ENCODE measurements around the gene MDFI. TPM values are rescaled to one million over a fixed set of nuclear protein-coding genes. Genes with fewer than 3 reads are reported as not detected.

Gene MDFI
- total RNA-seq, 2 experiments from 2014 or later = not detected

GRCh38 chr6:41652866-41653652 lies 14.8 kb downstream of the MDFI start:
- Mint-ChIP-seq H3K27ac (no peak overlapping the region), H3K9me3 (ENCODE audit: low read depth) (no peaks in the 10 kb centered on the region), H3K27me3 (peaks cover 13% of the 10 kb centered on the region), H3K36me3 (ENCODE audit: low read depth) (no peaks in the 10 kb centered on the region), H3K4me3 (no peak overlapping the region), H3K4me1 (no peaks in the 10 kb centered on the region)
- CTCF ChIA-PET = no interaction called here
- POLR2A ChIA-PET = no interaction called here
- DNase-seq (no peak), ATAC-seq (no peak)
- intact Hi-C loops (cut with DNase I, micrococcal nuclease) = no loop called here

GRCh38 chr6:41653691-41654090 lies 15.4 kb downstream of the MDFI start:
- ChIA-PET CTCF (no interaction called here), POLR2A (no interaction called here)
- Mint-ChIP-seq H3K27ac (no peak overlapping the region), H3K4me1 (no peaks in the 10 kb centered on the region), H3K9me3 (ENCODE audit: low read depth) (no peaks in the 10 kb centered on the region), H3K4me3 (no peak overlapping the region), H3K27me3 (peaks cover 17% of the 10 kb centered on the region), H3K36me3 (ENCODE audit: low read depth) (no peaks in the 10 kb centered on the region)
- intact Hi-C loops (cut with DNase I, micrococcal nuclease) = no loop called here
- DNase-seq (no peak), ATAC-seq (no peak)

DNA sequence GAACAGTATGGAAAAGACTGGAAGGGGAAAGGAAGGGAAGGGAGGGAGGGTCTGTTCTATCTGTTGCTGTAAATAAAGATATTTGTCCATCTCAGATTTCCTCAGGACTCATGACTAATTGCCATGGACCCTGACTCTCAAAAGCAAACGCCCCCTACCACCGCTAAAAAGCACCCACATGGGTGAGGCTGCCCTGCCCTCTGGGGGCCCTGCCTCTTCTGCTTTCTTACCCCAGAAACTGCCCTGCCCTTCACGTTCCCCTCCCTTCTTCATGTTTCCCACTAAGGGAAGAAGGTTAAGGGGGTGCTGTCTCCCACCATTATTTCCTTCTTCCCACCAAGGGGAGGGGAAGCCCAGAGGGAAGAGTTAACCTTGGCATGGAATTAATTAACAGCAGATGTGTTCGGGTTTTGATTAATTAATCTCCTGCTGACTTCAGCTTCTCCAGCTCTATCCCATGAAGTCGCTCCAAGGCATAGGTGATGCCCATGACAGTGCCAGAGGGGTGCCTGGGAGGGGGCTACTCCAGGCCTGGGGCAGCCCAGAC lies 16.0 kb downstream of the MDFI start:
- Mint-ChIP-seq H3K27ac (no peak overlapping the region), H3K9me3 (ENCODE audit: low read depth) (no peaks in the 10 kb centered on the region), H3K4me1 (no peaks in the 10 kb centered on the region), H3K4me3 (no peak overlapping the region), H3K36me3 (ENCODE audit: low read depth) (no peaks in the 10 kb centered on the region), H3K27me3 (peaks cover 17% of the 10 kb centered on the region)
- ChIA-PET POLR2A (no interaction called here), CTCF (no interaction called here)
- no peak for ATAC-seq
- intact Hi-C loops (cut with DNase I, micrococcal nuclease) = no loop called here
- no peak for DNase-seq

- H3K27me3 Mint-ChIP-seq = peaks cover 17% of the 10 kb centered on the region
- intact Hi-C loops (cut with DNase I, micrococcal nuclease) = no loop called here
- ATAC-seq = no peak
- DNase-seq = no peak
- H3K4me3 Mint-ChIP-seq = no peak overlapping the region
- no peak overlapping the region for H3K27ac Mint-ChIP-seq
- ChIA-PET CTCF (no interaction called here), POLR2A (no interaction called here)
- no peaks in the 10 kb centered on the region for H3K36me3 Mint-ChIP-seq (ENCODE audit: low read depth)
- H3K4me1 Mint-ChIP-seq = no peaks in the 10 kb centered on the region
- no peaks in the 10 kb centered on the region for H3K9me3 Mint-ChIP-seq (ENCODE audit: low read depth)
Measured at GRCh38 chr6:41654698-41655151, 16.5 kb downstream of the MDFI start.

- no peak overlapping the region for H3K27ac Mint-ChIP-seq
- no peak overlapping the region for H3K4me3 Mint-ChIP-seq
- POLR2A ChIA-PET = no interaction called here
- intact Hi-C loops (cut with DNase I, micrococcal nuclease) = no loop called here
- no peak for ATAC-seq
- CTCF ChIA-PET = interaction anchor here (1.8 kb wide), 1 partner anchor 53 kb away, joined by 4 read pairs; no protein-coding TSS in a partner anchor
- peaks cover 17% of the 10 kb centered on the region for H3K27me3 Mint-ChIP-seq
- H3K4me1 Mint-ChIP-seq = no peaks in the 10 kb centered on the region
- H3K36me3 Mint-ChIP-seq (ENCODE audit: low read depth) = no peaks in the 10 kb centered on the region
- no peak for DNase-seq
- H3K9me3 Mint-ChIP-seq (ENCODE audit: low read depth) = no peaks in the 10 kb centered on the region
Measured at GRCh38 chr6:41655176-41655575, 16.9 kb downstream of the MDFI start.

DNA sequence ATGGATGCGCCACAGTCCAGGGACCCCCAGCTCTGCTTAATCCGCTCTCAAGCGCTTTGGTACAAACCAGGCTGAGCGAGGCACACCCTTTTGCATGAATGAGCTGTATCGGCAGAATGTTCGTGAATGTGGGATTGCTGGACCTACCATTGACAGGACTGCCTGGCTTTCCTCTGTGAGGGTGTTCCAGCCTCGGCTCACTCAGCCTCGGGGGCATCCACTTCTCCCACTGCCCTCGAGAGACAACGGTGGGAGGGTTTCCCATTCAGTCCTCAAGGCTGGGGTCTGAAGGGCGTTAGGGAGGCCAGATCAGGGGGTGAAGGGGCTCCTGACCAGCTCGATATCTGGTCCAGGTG lies 17.4 kb downstream of the MDFI start:
- Mint-ChIP-seq H3K27ac (no peak overlapping the region), H3K27me3 (peaks cover 17% of the 10 kb centered on the region), H3K9me3 (ENCODE audit: low read depth) (no peaks in the 10 kb centered on the region), H3K4me3 (no peak overlapping the region), H3K4me1 (no peaks in the 10 kb centered on the region), H3K36me3 (ENCODE audit: low read depth) (no peaks in the 10 kb centered on the region)
- ATAC-seq (no peak), DNase-seq (no peak)
- intact Hi-C loops (cut with DNase I, micrococcal nuclease) = no loop called here
- CTCF ChIA-PET = interaction anchor here (1.8 kb wide), 1 partner anchor 53 kb away, joined by 4 read pairs; no protein-coding TSS in a partner anchor
- POLR2A ChIA-PET = no interaction called here

DNA sequence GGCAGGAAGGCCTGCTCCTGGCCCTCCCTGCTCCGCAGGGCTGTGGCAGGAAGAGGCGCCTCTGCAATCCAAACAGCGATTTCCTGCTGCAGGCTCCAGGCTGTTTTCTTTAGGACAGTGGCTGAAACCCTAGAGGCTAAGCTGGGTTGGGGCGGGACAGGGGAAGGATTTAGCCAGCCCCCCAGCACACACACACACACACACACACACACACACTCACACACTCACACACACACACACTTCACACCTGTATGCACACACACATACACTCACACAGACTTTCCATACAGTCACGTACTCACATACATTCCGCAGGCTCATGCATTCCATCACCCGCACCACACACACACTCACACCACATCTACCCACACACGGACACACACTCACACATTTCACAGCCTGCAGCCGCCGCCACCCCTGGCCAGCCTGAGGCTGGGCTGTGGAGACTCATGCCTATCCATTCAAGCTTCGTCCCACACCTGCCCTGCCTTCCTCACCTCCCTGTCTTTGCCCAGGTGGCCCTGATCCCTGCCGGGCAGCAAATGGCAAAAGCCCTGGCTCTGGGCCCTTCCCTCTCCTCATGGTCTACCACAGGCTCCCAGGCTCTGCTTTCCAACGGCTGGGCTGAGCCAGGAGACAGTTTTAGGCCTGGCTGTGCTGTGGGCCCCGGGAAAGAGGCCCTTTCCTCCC lies 17.9 kb downstream of the MDFI start:
- POLR2A ChIA-PET = no interaction called here
- DNase-seq (no peak), ATAC-seq (no peak)
- intact Hi-C loops (cut with DNase I, micrococcal nuclease) = no loop called here
- H3K4me3 Mint-ChIP-seq = no peak overlapping the region
- H3K4me1 Mint-ChIP-seq = no peaks in the 10 kb centered on the region
- H3K27me3 Mint-ChIP-seq = peaks cover 17% of the 10 kb centered on the region
- H3K9me3 Mint-ChIP-seq (ENCODE audit: low read depth) = no peaks in the 10 kb centered on the region
- CTCF ChIA-PET = interaction anchor here (1.8 kb wide), 1 partner anchor 54 kb away, joined by 4 read pairs; no protein-coding TSS in a partner anchor
- no peak overlapping the region for H3K27ac Mint-ChIP-seq
- no peaks in the 10 kb centered on the region for H3K36me3 Mint-ChIP-seq (ENCODE audit: low read depth)

- H3K4me3 Mint-ChIP-seq = no peak overlapping the region
- ATAC-seq (no peak), DNase-seq (no peak)
- peaks cover 28% of the 10 kb centered on the region for H3K27me3 Mint-ChIP-seq
- H3K36me3 Mint-ChIP-seq (ENCODE audit: low read depth) = no peaks in the 10 kb centered on the region
- intact Hi-C loops (cut with DNase I, micrococcal nuclease) = no loop called here
- ChIA-PET POLR2A (no interaction called here), CTCF (interaction anchor here (0.6 to 1.0 kb wide), 3 partner anchors 25 to 32 kb away, joined by 3 to 4 read pairs (median 3); no protein-coding TSS in a partner anchor)
- H3K4me1 Mint-ChIP-seq = no peaks in the 10 kb centered on the region
- H3K9me3 Mint-ChIP-seq (ENCODE audit: low read depth) = no peaks in the 10 kb centered on the region
- H3K27ac Mint-ChIP-seq = no peak overlapping the region
Measured at GRCh38 chr6:41657131-41658094, 19.1 kb downstream of the MDFI start.

GRCh38 chr6:41658636-41659035 lies 20.4 kb downstream of the MDFI start:
- intact Hi-C loops (cut with DNase I, micrococcal nuclease) = no loop called here
- no peak overlapping the region for H3K27ac Mint-ChIP-seq
- peaks cover 32% of the 10 kb centered on the region for H3K27me3 Mint-ChIP-seq
- POLR2A ChIA-PET = no interaction called here
- H3K4me3 Mint-ChIP-seq = no peak overlapping the region
- CTCF ChIA-PET = interaction anchor here (0.7 to 1.3 kb wide), 5 partner anchors 23 to 291 kb away, joined by 3 read pairs; no protein-coding TSS in a partner anchor
- no peaks in the 10 kb centered on the region for H3K4me1 Mint-ChIP-seq
- H3K36me3 Mint-ChIP-seq (ENCODE audit: low read depth) = no peaks in the 10 kb centered on the region
- ATAC-seq (no peak), DNase-seq (no peak)
- no peaks in the 10 kb centered on the region for H3K9me3 Mint-ChIP-seq (ENCODE audit: low read depth)

DNA sequence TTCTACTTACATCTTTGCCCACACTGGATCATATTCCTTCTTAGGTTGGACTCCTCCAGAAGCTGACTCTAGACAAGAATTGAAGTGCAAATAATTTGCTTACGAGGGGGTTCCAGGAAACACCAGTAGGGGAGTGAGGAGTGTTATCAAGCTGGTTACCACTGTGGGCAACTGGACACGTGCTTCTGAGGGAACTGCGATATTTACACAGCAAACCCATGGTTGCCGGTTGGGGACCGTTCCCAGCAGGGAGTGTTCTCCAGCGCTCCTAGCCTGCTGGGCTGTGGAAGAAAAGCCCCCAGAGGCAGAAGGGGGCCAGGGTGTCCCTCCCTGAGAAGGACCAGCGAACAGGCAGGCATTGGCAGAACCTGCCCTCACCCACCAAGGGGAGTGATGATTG lies 21.7 kb downstream of the MDFI start:
- no peak overlapping the region for H3K4me3 Mint-ChIP-seq
- H3K27ac Mint-ChIP-seq = no peak overlapping the region
- no peak for ATAC-seq
- peaks cover 32% of the 10 kb centered on the region for H3K27me3 Mint-ChIP-seq
- intact Hi-C loops (cut with DNase I, micrococcal nuclease) = no loop called here
- ChIA-PET POLR2A (no interaction called here), CTCF (interaction anchor here (0.8 to 1.3 kb wide), 3 partner anchors 57 to 239 kb away, joined by 3 read pairs; no protein-coding TSS in a partner anchor)
- H3K4me1 Mint-ChIP-seq = no peaks in the 10 kb centered on the region
- H3K9me3 Mint-ChIP-seq (ENCODE audit: low read depth) = no peaks in the 10 kb centered on the region
- DNase-seq = no peak
- no peaks in the 10 kb centered on the region for H3K36me3 Mint-ChIP-seq (ENCODE audit: low read depth)

DNA sequence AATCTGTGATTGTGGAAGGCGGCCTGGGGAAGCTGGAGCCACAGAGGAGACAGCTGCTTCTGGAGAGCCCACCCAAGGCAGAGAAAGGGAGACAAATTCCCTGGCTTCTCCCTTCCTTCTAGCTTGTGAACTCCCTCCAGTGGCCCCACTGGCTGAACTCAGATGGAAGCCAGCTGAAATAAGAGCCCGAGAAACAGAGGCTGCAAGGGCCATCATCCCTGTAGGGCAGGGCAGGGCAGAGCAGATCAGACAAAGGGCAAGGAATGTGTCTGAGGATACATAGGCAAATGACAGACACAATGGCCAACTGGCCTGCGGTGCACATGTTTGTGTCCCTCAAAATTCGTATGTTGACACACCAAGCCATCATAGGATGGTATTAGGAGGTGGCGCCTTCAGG lies 25.3 kb downstream of the MDFI start:
- intact Hi-C loops (cut with DNase I, micrococcal nuclease) = no loop called here
- DNase-seq = no peak

More for the DNA sequence above, 25.3 kb downstream of the MDFI start:
- no peaks in the 10 kb centered on the region for H3K36me3 Mint-ChIP-seq (ENCODE audit: low read depth)
- H3K9me3 Mint-ChIP-seq (ENCODE audit: low read depth) = no peaks in the 10 kb centered on the region
- H3K4me3 Mint-ChIP-seq = no peak overlapping the region
- ChIA-PET CTCF (no interaction called here), POLR2A (interaction anchor here (0.7 kb wide), 1 partner anchor 98 kb away, joined by 3 read pairs; no protein-coding TSS in a partner anchor)
- H3K27me3 Mint-ChIP-seq = peaks cover 17% of the 10 kb centered on the region
- no peak for ATAC-seq
- no peak overlapping the region for H3K27ac Mint-ChIP-seq
- no peaks in the 10 kb centered on the region for H3K4me1 Mint-ChIP-seq

Data from activated CD4-positive, alpha-beta T cell treated with anti-CD3 and anti-CD28 coated beads for 36 hours (primary cell).